HG03575 (cell line): Measurements from ENCODE around the gene EHD1.
A peak's percentile ranks its signal among the peaks of the same experiment; 100 is the strongest.

ENCODE experiments used
- ATAC-seq: cut with Tn5 transposase; IDR thresholded peaks from one replicate; pipeline ENCODE4 v1.9.1; 2021; ENCODE audit not compliant: unreplicated experiment, insufficient number of reproducible peaks, low FRiP score; ENCODE audit errors: extremely low read depth

The EHD1 gene

DNA sequence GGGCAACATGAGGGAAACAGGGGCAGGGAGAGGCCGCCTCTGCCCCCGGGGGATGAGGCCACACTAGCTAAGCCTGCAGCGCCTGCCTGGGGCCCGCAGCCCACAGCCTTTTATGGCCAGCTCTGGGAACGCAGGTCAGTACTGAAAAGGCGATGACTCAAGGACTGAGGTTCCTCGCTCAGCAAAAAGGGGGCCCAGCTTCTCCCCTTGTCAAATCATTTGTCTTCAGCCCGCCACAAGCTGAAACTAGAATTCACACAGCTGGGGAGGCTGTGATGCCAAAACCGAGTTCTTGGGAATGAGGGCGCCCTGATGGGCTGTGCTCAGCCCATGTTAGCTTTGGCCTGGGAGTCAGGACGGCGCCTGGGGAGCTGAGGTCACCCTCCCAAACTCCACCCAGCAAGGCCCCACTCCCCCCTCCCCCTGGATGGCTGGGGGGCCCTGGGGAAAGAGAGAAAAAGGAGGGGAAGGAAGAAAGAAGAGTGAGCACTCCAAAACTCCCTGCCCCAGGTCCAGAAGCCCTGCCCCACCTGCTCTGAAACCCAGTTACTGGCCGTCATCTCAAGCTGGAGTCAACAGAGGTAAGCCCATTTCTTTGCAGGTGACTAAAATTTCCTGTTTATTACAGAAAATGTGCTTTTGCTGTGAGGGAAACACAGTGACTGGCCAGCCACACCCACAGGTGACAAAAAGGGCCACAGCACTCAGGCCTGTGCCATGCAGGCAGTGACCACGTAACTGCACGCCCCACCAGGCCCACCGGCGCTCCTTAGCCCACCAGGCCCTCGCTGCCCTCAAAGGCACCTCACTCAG is 13.7 kb downstream of the EHD1 start:
- no peak for ATAC-seq

DNA sequence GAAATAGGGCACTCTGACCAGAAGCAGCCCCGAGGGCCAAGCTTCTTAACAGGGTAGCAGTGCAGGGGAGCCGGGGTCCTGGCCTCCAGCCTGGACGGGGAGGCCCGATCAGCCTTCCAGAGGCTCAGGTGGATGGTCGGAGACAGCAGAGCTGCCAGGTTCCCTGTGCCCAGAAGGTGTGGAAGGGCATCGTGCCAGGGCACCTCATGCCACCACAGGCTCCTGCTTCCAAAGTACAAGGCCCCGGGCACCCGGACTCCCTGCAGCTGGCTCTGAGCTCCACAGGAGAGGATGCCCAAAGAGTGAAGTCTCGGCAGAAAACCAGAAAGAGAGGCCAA is 14.3 kb downstream of the EHD1 start:
- no peak for ATAC-seq

DNA sequence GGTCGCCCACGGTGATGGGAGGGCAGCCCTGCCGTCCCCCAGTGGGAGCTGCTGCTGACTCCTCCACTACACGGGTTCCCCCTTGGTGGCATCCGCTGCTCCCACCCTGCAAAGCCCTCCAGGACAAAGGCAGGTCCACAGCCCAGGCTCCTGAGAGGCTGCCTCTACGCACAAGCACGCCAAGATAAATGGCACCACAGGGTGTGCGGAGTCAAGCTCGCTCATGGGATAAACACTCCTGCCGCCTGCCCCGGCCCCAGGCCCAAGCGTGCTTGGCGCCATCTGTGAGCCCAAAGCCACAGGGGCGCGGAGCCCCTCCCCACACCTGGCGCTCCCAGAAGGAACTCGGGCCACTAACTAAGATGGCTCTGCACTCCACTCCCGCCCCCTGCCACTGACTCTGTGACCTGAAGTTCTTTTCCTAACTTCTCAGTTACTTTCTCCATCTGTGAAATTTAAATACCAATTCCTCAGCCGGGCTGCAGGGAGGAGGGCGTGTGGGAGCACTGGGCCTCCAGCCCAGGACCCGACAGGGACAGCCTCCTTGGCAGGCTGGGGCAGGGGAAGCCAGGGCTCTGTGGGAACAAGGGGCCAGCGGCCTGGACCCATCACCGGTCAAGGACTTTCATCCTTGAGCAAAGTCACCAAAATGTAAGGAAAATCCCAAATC is 14.9 kb downstream of the EHD1 start:
- no peak for ATAC-seq

DNA sequence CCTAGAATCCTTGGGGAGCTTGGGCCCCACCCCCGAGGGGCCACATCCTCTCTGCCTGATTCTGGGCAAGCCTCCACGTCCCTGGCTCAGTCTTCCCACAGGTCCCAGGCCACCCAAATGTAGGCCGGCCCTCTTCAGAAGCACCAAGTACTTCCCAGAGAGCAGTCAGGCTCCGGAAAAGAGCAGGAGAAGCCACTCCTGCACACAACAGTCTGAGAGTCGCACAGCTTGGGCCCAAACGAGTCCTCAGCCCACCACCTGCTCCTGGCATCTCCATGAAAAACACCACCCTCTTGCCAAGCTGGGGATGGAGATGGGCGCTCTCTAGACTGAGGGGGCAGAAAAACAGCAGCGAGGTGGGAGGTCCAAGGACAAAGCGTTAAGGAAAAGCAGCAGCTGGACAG is 15.4 kb downstream of the EHD1 start:
- ATAC-seq, result no peak

DNA sequence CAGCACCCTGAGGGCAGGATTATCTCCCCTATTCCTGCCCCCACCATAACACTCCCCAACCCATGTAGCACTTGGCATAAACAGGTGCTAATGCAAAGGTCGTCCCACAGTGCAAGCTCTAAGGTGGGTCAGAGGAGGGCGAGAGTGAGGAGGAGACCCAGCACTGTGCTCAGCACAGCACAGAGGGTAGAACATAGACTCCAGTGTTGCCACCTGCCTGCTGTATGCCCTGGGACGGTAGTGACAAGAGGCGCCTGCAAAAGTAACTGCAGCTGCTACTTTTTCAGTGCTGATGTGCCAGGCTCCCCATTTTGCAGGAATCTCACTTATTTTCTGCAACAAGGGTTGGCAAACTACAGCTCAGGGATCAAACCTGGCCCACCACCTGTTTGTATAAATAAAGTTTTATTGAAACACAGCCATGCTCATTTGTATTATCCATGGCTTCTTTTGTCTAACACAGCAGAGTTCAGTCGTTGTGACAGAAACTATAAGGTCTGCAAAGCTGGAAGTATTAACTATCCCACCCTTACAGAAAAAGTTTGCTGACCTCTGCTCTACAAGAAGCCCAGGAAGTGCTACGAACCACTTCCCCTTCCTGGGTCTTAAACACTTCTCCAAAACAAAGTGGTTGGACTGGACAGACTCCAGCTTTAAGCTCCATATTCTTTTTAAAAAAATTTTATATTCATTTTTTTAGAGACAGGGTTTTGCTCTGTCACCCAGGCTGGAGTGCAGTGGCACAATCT is 17.0 kb downstream of the EHD1 start:
- ATAC-seq, result no peak

DNA sequence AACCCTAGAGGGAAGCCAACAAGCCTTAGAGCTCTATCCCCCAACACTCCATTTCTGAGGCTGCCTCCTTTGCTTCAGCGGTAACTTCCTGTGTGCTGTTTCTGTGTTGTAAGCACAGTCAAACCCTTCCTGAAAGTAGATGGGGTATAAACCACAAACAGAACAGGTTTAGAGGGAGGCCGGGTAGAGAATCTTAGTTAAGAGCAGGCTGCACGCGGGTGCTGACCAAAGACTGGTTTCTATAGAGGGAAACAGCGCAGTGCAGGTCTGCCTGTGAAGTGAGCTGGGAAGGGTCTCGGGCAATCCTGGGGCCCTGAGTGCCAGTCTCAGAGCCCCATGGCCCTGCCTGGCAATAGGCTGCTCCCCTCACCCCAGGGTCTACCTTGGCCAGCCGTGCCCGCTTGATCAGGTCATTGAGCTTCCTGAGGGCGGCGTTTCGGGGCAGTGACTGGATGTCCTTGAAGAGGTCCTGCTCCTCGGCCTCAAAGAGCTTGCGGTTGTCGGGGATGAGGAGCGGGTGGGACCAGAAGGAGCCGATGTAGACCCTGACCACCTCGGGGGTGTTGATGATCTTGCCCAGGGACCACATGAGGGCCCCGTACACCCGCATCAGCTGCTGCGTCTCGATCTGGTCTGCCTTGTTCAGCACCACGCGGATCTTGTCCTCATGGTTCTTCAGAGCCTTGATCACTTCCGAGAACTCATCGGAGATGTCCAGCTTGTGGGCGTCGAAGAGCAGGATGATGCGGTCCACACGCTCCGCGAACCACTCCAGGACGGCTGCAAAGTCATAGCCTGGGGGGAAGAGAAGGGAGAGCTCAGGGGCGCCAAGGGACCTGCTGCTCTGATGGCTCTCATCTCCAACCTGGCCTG is 18.6 kb downstream of the EHD1 start:
- ATAC-seq, result peak; percentile 65

DNA sequence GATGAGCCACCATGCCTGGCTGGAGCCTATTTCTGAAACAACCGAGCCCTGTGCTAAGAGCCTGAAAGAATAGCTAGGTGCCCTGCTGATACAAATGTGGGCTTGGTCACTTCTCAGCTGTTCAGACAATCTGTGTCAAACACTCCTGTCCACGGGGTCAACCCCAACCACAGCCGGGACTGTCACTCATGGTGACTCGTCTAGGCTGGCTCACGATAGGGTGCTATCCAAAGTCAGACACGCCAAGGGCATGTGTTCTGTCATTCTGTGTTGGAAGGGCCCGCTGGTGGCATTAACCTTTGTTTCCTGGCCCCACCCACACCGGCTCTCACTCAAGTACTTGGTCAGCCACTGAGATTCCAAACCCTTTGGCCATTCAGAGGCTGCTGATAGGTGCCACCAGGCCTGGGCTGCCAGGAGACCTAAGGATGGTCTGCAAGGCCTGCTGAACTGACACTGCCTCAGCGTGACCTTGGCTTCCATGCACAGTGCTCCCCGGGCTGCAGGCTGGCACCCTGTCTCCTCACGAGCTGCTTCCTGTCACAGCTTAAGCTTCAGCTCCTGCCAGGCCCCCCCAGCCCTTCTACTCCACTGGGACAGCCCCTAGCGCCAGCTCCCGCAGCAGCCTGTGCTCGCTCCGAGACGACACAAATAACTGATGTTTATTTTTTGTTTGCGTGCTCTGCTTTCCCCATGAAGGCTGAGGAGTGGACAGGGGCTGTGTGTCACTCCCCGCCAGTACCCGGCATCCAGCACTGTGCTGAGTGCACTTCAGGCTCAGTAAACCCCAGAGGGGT is 19.8 kb downstream of the EHD1 start:
- ATAC-seq, result no peak

DNA sequence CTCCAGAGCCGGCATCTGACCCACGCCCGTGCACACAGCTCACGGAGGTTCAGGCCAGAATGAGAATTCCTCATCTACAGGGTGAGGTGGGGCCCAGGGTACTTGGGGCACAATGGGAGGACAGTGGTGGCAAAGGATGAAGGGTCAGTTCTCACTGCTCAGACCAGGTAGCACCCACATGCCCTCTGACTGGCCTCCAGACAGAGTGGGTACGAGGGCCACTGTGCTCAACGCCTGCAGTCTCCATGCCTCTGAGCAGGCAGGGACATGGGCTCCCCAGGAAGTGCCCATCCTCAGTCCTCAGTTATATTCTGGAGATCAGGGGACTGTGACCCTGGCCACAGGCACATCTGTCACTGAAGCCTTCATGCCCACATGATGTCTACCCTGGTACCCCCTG is 20.9 kb downstream of the EHD1 start:
- ATAC-seq, result no peak

DNA sequence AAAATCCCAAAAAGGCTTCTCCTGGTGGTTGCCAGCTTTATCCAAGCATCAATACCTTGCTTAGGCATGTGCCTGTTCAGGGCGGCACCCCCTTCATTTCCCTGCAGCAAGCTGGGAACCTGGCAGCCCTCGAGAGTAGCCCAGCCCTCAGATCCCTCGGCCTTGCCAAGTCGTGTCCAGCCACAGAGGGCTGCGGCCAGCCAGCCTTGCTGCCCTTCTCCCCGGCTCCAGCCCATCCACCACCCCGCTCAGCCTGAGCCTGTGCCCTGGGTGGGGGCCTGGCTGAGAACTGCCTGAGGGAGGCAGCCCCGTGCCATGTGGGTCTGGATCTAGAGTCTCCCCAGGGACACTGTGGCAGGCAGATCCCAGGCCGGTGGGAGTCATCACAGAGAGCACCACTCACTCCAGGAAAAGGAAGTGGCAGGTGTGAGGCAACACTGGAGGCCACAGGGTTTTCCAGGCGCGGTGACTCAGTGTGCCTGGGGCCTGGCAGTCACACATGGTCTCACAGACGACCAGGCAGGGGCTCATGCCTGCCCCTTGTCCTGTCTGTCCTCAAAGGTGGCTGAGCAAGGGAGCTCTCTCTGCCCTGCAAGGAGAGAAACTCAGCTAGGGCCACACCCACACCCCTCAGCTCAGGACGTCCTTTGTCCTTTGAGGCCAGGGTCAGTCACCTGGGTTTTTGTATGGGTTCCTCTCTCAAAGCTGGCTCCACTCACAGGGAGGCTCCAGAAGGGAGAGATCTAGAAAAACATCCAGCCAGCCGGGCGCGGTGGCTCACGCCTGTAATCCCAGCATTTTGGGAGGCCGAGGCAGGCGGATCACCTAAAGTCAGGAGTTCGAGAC is 21.8 kb downstream of the EHD1 start:
- ATAC-seq, result no peak

DNA sequence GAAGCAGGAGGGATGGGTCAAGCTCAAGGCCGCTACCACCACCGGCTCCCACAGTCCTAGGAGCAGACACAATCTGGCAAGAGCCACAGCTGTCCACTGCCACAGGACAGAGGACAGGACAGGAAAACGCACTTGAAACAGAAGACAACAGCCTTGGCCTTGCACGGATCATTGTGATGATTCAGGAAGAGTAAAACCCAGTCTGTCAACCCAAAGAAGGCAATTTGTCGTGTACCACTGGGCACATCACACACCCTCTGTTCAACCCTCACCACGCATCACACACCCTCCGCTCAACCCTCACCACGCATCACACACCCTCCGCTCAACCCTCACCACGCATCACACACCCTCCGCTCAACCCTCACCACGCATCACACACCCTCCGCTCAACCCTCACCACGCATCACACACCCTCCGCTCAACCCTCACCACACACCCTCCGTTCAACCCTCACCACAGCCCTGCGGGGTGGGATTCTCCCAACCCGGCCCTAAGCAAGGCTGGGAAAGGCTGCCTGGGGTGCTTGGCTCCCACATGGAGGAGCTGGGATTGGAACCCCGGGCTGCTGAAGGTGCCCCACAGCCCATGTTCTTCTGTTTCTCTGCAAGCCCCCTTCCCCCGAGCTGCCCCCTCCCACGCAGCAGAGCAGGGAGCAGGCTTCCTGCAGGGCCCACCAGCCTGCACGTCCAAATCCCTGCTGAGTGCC is 22.7 kb downstream of the EHD1 start:
- ATAC-seq, result no peak

DNA sequence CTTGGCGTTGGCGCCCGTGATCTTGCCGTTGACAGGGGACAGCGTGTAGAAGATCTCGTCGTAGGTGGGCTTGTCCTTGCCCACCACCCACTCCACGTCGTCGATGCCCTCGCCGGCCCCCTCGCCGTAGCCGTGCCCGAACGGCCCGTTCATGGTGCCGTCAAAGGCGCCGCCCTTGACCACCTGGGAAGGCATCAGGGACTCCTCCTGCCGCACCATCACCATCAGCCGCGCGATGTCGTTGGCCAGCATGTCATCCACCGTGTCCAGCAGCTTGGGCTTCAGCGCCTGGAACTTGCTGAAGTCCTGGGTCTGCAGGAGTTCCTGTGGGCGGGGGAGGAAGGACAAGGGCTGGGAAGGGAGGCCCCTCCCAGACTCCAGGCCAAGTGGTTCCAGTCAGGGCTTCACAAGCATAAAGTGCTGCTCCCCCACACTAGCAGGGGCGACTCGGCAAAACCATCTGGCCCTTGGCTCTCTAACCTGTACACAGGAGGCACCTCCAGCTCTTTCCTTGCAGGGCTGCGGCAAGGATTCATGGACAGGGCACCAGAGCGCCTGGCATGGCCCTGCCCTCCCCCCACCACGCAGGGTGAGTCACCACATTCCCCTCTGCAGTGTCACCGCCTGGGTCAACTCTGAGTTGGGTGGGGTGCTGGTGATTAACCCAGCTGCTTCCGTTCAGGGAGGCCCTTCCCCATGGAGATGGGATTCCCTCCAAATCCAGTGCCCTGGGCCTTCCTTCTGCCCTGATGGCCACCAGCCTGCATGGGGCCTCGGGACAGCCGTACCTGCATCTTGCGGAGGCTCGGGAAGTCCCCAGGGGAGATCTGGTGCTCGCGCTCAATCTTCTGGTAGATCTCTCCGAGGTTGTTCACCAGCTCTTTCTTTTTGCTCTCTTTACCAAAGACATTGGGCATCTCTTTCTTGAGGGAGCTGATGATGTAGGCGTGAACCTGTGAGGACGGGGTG is 23.6 kb downstream of the EHD1 start:
- ATAC-seq, result no peak

DNA sequence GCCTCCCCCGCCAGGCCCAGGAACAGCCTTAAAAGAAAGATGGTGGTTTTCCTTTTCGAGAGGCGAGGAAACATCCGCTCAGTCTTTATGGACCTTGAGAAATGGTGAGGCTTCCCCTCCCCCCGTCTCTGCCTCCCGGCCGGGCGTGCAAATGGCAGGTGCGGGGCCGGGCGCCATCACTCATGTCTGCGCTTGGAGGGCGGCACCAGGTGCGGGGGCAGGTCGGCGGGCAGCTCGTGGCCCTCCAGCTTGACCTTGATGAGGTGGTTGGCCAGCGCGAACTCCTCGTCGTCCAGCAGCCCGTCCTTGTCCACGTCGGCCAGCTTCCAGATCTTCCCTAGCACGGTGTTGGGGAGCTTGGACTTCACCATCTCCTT is 24.3 kb downstream of the EHD1 start:
- ATAC-seq, result no peak

DNA sequence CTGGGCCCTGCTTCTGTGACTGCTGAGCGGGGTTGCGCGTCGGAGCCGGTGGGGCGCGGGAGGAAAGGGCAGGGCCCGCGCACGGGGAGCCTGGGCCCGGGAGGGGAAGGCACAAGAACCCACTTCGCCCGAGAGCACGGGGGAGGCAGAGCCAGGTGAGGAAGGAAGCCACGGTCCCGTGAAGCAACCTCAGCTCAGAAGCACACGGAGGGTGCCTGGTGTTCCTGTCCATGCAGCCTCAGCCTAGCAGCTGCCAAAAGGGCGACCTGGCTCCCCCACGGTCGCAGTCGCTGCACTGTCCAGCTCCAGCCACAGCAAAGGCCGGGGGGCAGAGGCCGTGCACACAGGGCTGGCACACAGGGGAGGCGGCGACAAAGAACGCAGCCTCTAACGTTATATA is 24.7 kb downstream of the EHD1 start:
- no peak for ATAC-seq

DNA sequence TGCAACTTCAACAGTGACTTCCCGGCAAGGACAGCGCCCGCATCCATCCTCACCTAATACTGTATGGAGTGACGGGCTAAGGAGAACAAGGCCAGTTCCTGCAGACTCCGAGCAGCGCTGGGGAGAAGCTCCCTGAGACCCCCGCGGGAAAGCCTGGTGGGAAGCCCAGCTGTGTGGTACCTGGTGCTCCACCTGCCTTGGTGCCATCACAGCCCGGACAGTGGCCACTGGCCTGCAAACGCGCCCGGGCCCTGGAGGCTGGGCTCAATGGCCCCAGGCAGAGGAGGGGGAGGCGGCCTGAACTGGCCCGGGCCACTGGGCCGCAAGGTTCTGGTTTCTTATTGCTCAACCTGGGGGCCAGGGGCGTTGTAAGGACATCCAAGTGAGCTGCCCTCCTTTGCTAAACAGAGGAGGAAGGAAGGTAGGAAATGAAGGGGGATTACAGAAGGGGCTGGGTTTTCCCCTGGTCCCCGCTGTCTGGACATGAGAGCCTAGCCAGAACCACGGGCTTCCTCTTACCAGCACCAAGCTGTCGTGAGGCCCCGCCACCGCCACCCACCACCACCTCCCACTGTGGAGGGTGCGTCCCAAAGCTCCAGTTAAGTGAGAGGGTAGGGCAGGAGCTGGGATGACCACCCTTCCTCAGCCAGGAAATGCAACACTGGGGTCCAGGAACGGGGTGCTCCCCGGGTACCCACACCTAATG is 25.5 kb downstream of the EHD1 start:
- no peak for ATAC-seq

DNA sequence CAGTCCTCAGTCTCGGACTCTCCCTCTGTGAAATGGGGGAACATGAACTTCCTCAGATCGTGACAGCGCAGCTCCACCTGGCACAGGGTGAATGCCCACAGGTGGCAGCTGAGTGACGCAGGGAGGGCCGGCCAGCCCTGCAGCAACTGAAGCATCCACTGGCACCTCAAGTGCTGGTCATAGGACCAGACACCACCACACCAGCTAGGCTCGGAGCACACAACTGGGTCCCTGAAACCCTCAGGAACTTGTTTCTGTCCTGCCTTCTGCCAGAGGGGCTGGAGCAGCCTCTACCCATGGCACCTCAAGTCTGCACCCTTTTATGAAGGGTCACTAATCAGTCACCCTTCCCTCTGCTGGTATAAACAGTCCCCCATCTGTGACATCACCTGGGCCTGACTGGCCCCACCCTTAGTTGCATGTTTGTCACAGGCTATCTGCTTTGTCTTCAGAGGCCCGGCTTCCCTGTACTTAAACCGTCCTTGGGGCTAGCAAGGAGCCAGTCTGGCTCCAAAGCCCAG is 26.5 kb downstream of the EHD1 start:
- no peak for ATAC-seq
